Endothelial cell of umbilical vein (primary cell): Measurements from ENCODE around the gene ZNF273.

ENCODE experiments used
- EZH2 ChIP-seq: IDR thresholded peaks from 2 replicates; pipeline ENCODE4 v1.6.1; 2012; ENCODE audit warnings: borderline replicate concordance, low read depth, mild to moderate bottlenecking, moderate library complexity, low read length, inconsistent platforms; ENCODE audit not compliant: severe bottlenecking
- JUN ChIP-seq: IDR thresholded peaks from 2 replicates; pipeline ENCODE4 v1.6.1; 2011; ENCODE audit warnings: borderline replicate concordance, low read depth; ENCODE audit not compliant: insufficient read length, insufficient read depth
- POLR2A ChIP-seq: IDR thresholded peaks from 2 replicates; pipeline ENCODE4 v1.6.1; 2012; ENCODE audit warnings: low read depth, mild to moderate bottlenecking, control low read depth, low read length
- POLR2AphosphoS5 ChIP-seq: IDR thresholded peaks from 2 replicates; pipeline ENCODE4 v1.6.1; 2012; ENCODE audit warnings: low read depth, mild to moderate bottlenecking, control low read depth, low read length, moderate library complexity; ENCODE audit not compliant: insufficient read depth
- TF ChIP-seq, protein P1 (sequence below), 2 donors: IDR thresholded peaks; 1 replicate in 1 of 2; 2 replicates in 1 of 2; pipeline ENCODE4 v1.5.1; 2011; ENCODE audit warnings: low read length in 2 of 2, mild to moderate bottlenecking in 2 of 2, moderate library complexity in 2 of 2, control low read depth in 1 of 2, inconsistent platforms in 1 of 2, low read depth in 1 of 2; ENCODE audit not compliant: insufficient read depth in 1 of 2; ENCODE audit errors: extremely low read depth in 1 of 2

DNA sequence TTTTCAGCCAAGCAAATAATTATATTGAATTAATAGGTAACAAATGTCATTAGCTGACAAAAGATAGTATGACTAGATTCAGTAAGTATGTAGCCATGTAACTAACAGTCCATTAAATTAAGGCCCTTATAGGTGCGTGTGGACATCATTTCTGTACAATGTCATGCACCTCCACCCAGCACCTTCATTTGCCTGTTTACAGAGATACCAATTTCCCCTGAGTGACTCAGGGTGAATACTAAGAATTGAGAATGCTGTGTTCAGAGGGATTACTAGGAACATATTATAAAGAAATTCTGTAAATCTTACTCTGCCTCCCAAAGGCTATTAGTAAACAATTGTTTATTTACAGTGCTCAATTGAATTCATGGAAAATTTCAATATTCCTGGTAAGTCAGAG, 48.1 kb upstream of the ZNF273 start:
- TF ChIP-seq, protein P1, sequence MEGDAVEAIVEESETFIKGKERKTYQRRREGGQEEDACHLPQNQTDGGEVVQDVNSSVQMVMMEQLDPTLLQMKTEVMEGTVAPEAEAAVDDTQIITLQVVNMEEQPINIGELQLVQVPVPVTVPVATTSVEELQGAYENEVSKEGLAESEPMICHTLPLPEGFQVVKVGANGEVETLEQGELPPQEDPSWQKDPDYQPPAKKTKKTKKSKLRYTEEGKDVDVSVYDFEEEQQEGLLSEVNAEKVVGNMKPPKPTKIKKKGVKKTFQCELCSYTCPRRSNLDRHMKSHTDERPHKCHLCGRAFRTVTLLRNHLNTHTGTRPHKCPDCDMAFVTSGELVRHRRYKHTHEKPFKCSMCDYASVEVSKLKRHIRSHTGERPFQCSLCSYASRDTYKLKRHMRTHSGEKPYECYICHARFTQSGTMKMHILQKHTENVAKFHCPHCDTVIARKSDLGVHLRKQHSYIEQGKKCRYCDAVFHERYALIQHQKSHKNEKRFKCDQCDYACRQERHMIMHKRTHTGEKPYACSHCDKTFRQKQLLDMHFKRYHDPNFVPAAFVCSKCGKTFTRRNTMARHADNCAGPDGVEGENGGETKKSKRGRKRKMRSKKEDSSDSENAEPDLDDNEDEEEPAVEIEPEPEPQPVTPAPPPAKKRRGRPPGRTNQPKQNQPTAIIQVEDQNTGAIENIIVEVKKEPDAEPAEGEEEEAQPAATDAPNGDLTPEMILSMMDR (IDR thresholded peaks at IDR 0.05; ENCODE audit: extremely low read depth in 1 of 2, insufficient read depth in 1 of 2, low read depth in 1 of 2, low read length in 2 of 2) = no peak
- TF ChIP-seq POLR2A = no peak
- TF ChIP-seq EZH2 = no peak
- TF ChIP-seq JUN = no peak
- TF ChIP-seq POLR2AphosphoS5 = no peak
